ENCODE data around the gene MRTO4. TPM values are rescaled to one million over a fixed set of nuclear protein-coding genes. Genes with fewer than 3 reads are reported as not detected.

MRTO4 gene
- total and polyA plus RNA-seq, 2 of the 13 experiments (the other 11 are each of a cell fraction or from before 2014, with no cell fraction given) = 28.1 to 59.2 TPM

GRCh38 chr1:19209990-19210771 is 41.4 kb upstream of the MRTO4 start, which contains the start of gene UBR4 (continued):
- TF ChIP-seq, protein P1, sequence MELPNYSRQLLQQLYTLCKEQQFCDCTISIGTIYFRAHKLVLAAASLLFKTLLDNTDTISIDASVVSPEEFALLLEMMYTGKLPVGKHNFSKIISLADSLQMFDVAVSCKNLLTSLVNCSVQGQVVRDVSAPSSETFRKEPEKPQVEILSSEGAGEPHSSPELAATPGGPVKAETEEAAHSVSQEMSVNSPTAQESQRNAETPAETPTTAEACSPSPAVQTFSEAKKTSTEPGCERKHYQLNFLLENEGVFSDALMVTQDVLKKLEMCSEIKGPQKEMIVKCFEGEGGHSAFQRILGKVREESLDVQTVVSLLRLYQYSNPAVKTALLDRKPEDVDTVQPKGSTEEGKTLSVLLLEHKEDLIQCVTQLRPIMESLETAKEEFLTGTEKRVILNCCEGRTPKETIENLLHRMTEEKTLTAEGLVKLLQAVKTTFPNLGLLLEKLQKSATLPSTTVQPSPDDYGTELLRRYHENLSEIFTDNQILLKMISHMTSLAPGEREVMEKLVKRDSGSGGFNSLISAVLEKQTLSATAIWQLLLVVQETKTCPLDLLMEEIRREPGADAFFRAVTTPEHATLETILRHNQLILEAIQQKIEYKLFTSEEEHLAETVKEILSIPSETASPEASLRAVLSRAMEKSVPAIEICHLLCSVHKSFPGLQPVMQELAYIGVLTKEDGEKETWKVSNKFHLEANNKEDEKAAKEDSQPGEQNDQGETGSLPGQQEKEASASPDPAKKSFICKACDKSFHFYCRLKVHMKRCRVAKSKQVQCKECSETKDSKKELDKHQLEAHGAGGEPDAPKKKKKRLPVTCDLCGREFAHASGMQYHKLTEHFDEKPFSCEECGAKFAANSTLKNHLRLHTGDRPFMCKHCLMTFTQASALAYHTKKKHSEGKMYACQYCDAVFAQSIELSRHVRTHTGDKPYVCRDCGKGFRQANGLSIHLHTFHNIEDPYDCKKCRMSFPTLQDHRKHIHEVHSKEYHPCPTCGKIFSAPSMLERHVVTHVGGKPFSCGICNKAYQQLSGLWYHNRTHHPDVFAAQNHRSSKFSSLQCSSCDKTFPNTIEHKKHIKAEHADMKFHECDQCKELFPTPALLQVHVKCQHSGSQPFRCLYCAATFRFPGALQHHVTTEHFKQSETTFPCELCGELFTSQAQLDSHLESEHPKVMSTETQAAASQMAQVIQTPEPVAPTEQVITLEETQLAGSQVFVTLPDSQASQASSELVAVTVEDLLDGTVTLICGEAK (IDR thresholded peaks at IDR 0.05) = no peak
- TF ChIP-seq, protein P1 (CRISPR knock-in tag; IDR thresholded peaks at IDR 0.05) = 0 out of 2 replicates have a peak, but pooled peaks have one; percentile 14
- TF ChIP-seq CEBPG (CRISPR knock-in tag; IDR thresholded peaks at IDR 0.05) = peak; percentile 97
- TF ChIP-seq ATRX (CRISPR knock-in tag; IDR thresholded peaks at IDR 0.05; ENCODE audit: borderline replicate concordance) = no peak
- no peak; the same call in 1 of the 2 replicates for TF ChIP-seq JDP2 (CRISPR knock-in tag; IDR thresholded peaks at IDR 0.05; ENCODE audit: borderline replicate concordance)
- no peak for TF ChIP-seq ZNF672 (CRISPR knock-in tag; IDR thresholded peaks at IDR 0.05)
- TF ChIP-seq WIZ (CRISPR knock-in tag; IDR thresholded peaks at IDR 0.05) = peak; percentile 86; the same call in 1 of the 2 replicates
- peak; percentile 54; the same call in 1 of the 2 replicates for TF ChIP-seq FOXJ3 (CRISPR knock-in tag; IDR thresholded peaks at IDR 0.05; ENCODE audit: borderline replicate concordance)
- TF ChIP-seq ZSCAN29 (CRISPR knock-in tag; conservative IDR thresholded peaks at IDR 0.05) = no peak
- TF ChIP-seq FOXK1 (CRISPR knock-in tag; IDR thresholded peaks at IDR 0.05; ENCODE audit: borderline replicate concordance, low read depth) = peak; percentile 93; the same call in 1 of the 2 replicates
- peak; percentile 64; the same call in 1 of the 2 replicates for TF ChIP-seq SIN3B (IDR thresholded peaks at IDR 0.05; ENCODE audit: low read length)
- peak; percentile 85 for TF ChIP-seq CBX5 (CRISPR knock-in tag; IDR thresholded peaks at IDR 0.05; ENCODE audit: borderline replicate concordance)
- TF ChIP-seq SP5 (CRISPR knock-in tag; IDR thresholded peaks at IDR 0.05; ENCODE audit: borderline replicate concordance, low read depth) = peak; percentile 40; the same call in 1 of the 2 replicates
- TF ChIP-seq ZNF567 (CRISPR knock-in tag; IDR thresholded peaks at IDR 0.05; ENCODE audit: borderline replicate concordance) = no peak
- peak; percentile 95 for TF ChIP-seq NKX3-1 (CRISPR knock-in tag; IDR thresholded peaks at IDR 0.05)
- TF ChIP-seq STAT5B (CRISPR knock-in tag; IDR thresholded peaks at IDR 0.05) = peak; percentile 55; the same call in 1 of the 2 replicates
- TF ChIP-seq ZNF816 (CRISPR knock-in tag; IDR thresholded peaks at IDR 0.05; ENCODE audit: borderline replicate concordance) = no peak; the same call in 1 of the 2 replicates
- no peak for TF ChIP-seq PAF1 (CRISPR knock-in tag; IDR thresholded peaks at IDR 0.05)
- TF ChIP-seq GLMP (CRISPR knock-in tag; IDR thresholded peaks at IDR 0.05; ENCODE audit: borderline replicate concordance) = no peak
- TF ChIP-seq ZNF34 (CRISPR knock-in tag; IDR thresholded peaks at IDR 0.05; ENCODE audit: borderline replicate concordance) = no peak
- TF ChIP-seq TOE1 (CRISPR knock-in tag; IDR thresholded peaks at IDR 0.05) = no peak
